Measurements from ENCODE around the gene TSFM.

TSFM gene

GRCh38 chr12:57836442-57837375 lies 54.1 kb downstream of the TSFM start:
- peak; percentile 83 for DNase-seq

- peak; percentile 51 for DNase-seq
Measured at GRCh38 chr12:57837864-57838562, 55.4 kb downstream of the TSFM start.

GRCh38 chr12:57838594-57839302 lies 56.2 kb downstream of the TSFM start:
- DNase-seq: peak; percentile 59

- no peak for DNase-seq
Measured at GRCh38 chr12:57839996-57840395, 57.4 kb downstream of the TSFM start.

GRCh38 chr12:57840726-57841125 lies 58.1 kb downstream of the TSFM start:
- peak; percentile 85 for DNase-seq

- DNase-seq: no peak
Measured at GRCh38 chr12:57841445-57841844, 58.9 kb downstream of the TSFM start.

- peak; percentile 50 for DNase-seq
Measured at GRCh38 chr12:57842342-57843294, 60.0 kb downstream of the TSFM start.

- peak; percentile 53 for DNase-seq
Measured at GRCh38 chr12:57844709-57845477, 62.3 kb downstream of the TSFM start.

- peak; percentile 62 for DNase-seq
Measured at GRCh38 chr12:57845478-57846284, 63.1 kb downstream of the TSFM start.

- DNase-seq: peak; percentile 51
Measured at GRCh38 chr12:57846285-57846576, 63.6 kb downstream of the TSFM start.

GRCh38 chr12:57846577-57847319 lies 64.2 kb downstream of the TSFM start, which contains the start of gene CTDSP2:
Gene CTDSP2 (minus strand): TSS chr12:57846729. CDS start chr12:57846435, 294 bp downstream.
- peak; percentile 99 for DNase-seq

Data from hematopoietic multipotent progenitor cell treated with erythropoietin and hydrocortisone succinate and interleukin-3 and kit ligand, for 6 days (in vitro differentiated cells).